ENCODE results near the gene DAAM1.

DAAM1 gene

DNA sequence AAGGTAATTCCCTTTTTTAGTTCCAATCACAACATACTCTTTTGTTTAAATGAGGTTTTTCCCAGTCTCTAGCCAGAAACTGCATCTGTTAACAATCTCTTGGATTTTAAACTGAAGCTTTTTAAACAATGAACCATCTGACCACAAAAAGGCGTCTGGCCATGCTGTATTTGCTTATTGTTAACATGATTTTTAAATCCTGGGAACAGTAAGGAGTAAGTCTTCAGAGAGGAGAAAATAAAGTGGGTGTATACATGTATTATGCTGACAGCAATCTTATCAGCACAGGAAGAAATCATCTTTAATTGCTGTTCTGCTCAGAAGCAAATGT lies 106.2 kb downstream of the DAAM1 start:
- DNase-seq = no peak

DNA sequence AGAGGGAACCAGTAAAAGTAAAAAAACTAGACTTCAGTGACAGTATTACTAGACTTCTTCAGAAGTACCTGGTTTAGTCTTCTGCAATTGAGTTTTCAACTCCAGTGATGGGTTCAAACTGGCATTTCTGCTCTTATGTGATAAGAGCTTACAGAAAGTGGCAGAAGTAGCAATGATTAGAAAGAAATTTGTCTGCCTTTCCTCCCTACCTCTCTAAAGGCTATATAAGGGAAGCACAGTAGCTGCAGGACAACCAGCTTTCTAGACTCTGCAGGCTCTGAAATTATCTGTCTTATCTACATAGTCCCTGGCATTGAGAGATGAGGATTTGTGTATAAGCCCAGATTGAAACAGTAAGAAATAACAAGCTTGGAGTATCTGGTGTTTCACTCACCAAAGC lies 107.5 kb downstream of the DAAM1 start:
- no peak for DNase-seq

DNA sequence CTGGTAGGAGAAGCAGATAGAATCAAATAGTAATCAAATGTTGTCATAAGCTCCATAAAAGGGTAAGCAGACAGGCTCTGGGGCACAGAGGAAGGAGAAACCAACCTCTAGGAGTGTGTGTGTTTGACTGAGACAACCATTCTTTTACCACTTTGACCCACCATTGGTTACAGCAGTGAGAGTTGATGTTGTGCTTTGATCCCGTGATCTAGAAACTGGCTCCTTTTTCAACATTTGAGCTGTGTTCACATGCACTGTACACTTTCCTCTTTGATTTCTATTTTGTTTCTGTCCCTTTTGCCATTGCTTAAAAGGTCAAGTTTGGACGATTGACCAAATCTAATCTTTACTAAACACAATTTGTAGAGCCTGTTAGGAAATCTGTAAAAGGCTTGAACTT lies 108.0 kb downstream of the DAAM1 start:
- no peak for DNase-seq

DNA sequence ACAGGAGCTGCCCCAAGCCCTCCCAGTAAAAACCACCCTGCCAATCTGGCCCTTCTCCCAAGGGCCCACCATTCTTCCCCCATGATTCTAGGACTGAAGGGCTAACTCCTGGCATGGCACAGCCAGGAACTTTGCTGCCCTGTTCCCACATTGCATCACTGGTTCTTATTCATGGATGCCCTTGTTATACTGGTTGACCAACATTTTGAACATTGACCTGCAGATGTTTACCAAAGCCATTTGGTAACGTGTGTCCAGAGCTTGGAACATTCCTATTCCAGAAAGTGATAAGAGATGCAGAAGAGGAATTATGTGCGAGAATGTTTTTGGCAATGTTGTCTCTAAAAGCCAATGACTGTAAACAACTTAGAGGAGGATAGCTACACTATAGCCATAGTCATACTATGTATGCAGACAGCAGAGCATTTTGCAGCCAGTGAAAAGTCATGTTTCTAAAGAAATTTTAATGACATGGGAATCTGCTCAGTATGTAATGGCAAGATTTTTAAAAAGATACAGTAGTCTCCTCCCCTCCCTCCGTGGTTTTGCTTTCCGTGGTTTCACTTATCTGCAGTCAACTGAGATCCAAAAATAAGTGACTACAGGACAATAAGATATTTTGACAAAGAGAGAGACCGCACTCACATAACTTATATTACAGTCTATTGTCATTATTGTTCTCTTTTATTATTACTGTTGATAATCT lies 108.8 kb downstream of the DAAM1 start:
- DNase-seq = no peak

DNA sequence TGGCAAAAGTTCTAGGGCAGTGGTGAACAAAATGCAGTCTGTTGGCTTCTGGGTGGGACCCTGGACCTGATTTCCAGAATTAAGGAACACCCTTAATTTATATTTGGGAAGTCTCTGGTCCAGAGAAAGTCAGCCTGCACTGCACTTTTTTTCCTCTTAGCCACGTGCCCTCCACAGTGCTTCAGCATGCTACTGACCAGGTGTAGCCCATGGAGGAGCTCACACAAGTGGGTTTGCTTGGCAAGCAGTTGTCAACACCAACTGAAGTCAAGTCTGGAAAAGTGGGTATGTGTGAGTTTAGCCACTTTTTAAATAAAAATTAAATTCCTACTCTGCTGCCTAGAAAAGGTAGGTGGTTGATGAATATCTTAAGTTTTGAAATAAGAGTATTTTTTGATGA lies 111.3 kb downstream of the DAAM1 start:
- no peak for DNase-seq

DNA sequence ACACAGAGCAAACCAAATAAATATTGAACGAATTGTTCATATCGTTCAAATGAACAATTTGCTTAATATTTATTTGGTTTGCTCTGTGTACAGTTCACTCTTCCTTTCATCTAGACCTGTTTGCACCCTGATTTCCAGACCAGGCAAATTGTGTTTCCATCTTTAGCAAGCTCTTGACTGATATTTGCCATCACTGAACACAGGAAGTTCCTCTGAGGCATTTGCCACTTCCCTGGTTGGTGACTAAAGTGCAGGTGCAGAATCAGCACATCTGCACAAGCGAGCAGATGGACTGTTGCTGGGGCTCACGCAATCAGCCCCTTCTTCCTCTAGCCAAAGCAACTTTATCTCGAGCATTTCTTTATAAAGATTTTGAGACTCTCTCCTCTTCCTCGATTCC lies 112.9 kb downstream of the DAAM1 start:
- peak; percentile 67 for DNase-seq

DNA sequence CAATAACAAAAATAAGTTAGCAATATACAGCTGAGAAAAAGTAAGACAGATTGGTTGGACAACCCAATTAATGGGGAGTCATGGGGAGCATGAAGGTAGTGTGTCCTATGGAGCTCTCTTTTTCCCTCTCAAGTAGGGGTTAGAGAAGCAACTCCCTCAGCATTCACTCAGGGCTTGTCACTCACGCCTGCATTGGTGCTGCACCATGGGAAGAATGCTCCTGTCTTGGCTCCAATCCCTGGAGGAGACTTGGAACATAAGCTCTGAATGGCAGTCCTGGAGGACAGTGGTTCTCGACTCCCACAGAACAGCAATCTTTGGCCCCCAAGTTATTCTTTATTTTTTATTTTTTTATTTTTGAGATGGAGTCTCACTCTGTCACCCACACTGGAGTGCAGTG lies 113.8 kb downstream of the DAAM1 start:
- no peak for DNase-seq

DNA sequence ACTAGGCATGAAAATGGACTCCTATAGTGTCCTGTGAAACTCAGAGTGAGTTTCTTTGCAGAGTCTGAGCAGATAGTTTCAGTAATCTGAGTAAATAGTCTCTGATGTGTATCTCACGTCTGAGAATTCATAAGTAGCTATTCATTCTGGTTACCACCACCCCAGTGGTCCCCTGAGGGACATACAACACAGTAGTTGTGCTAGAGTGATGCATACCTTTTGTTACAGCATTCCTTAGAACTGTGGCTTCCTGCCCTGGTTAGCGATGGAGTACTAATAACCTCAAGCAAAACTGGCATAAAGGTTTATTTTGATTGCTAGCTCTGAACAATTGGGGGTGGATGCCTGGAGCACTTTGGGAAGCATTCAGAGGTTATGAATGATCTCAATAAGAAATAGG lies 114.7 kb downstream of the DAAM1 start:
- no peak for DNase-seq

DNA sequence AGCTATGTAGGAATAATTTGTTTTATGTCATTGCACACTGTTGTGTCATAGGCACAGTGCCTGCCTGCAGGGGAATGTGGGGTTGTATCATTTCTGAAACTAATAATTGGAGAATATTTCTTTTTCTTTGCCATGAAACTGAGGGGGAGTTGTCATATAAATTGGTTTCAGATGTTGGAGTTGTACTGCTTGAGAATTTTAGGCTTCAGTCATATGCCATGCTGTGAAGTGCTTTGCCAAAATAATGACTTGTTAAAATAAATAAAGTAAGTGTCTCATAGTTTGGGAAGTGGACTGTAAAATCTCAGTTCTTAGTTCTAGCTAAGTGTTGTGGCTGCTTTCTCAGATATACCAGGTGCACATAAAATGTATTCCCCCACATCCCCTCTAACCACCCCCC lies 116.8 kb downstream of the DAAM1 start:
- DNase-seq = no peak

DNA sequence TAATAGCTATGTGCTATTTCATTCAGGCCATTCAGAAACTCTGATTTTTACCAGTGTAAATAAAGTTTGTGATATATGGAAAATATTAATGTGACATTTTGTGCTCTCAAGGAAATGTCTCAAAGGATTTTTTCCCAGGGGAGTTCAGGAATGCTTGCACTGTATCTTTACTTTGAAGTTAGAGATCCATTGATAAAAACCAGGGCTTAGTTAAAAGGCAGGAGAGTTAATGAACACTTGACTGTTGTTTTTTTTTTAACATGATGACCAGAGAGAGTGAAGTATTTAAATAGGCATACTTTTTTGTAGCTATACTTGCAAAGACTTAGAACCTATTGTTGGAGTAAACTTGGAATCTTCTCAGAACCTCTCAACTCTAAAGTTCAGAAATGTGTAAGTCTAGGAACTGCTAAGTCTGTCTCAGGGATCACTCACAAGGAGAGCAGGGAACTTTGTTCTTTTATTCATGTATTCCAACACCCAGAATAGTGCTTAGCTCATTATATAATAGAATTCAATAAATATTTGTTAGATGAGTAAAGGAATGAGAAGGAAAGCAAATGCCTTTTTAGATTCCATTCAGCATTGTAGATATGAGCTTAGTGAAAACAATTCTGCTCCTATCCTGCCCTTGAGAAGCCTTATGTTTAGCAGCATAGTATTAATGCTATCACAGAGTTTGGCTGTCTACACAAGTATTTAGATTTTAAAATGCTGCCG lies 117.5 kb downstream of the DAAM1 start:
- DNase-seq = no peak

DNA sequence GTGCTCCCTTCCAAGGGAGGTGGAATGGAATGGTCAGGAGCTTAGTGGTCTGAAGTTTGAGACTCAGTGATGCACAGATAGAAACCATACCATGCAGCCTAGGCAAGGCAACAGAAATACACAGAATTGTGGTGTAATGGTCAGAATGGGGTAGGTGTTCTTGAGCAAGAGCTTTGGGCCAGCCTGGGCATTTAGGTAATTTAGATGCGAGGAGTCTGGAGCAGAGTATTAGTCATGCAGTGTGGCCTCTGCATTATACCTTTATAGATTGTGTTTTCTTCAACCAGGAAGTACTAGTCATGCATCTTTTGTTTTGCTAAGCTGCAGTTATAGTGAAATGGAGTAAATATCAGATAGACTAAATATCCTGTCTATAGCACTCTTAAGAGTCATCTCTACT lies 118.3 kb downstream of the DAAM1 start:
- no peak for DNase-seq

DNA sequence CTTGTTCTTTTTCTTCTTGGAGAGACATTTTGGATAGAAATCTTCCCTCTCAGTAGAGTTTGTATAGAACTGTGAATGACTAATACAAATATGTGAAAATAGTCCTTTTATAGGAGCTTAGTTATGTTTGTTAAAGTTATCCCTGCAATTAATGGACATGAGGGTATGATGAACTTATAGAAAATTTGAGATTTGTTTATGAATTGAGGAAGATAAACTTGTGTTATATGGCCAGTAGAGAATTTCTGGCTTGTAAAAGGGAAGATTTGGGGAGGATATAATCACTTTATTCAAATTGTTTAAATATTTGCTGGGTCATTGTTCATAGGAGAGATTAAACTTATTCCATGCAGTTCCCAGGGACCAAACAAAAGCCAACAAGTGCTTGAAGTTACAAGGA lies 119.6 kb downstream of the DAAM1 start:
- DNase-seq = no peak

DNA sequence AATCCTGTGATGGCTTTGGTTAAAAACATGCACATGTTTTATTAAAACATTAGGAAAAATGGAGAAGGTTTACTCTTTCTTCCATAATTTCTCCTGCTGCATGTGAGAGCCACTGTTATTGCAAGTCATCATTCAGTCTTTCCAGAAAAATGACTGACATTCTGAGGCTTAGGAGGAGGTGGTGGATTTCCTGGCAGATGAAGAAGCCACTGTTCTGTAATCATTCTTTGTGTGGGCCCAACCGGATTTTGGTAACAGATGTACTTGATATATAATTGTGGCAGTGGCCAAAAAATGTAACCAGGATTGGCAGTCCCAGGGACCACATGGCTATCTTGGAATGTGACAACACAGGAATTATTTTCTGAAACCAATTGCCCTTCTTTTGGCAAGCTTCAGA lies 120.2 kb downstream of the DAAM1 start:
- no peak for DNase-seq

DNA sequence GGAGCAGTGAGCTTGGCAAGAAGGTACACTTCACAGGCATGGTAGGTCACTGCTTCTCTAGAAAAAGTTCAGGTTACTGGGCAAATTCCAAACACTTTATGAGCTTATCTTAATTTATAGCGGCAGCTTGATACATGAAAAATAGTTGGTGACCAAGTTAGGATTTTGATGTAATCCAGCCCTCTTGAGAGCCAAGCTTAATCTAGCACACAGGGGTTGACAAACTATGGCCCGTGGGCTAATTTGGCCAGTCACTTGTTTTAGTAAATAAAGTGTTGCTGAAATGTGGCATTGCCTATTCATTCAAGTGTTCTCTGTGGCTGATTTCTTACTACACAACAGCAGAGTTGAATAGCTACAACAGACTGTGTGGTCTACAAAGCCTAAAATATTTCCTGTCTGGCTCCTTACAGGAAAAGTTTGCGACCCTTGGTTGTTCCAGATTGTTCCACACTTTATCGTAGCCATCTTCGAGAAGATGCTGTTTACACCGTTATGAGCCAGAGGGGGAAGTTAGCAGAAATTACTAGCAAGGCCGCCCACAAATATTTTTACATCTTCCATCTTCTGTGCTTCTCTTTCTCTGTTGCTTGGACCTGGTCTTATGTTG lies 120.9 kb downstream of the DAAM1 start:
- DNase-seq = no peak

DNA sequence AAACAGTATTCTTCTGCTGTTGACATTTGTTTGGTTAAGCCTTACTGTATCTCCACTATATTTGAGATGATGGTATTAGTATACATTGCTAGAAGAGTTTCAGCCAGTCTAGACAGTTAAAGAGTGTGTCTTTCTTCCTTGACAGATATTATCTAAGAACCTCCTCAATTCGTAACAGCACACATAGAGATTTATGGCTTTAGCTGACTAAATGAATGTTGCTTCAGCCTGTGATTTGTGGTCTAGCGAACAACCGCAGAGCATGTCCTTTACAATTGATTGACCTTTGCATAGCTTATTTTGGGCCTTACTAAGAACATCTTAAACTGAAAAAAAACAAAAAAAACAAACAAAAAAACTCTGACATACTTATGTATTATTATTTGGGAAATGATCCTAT lies 122.2 kb downstream of the DAAM1 start:
- DNase-seq = peak; percentile 14

DNA sequence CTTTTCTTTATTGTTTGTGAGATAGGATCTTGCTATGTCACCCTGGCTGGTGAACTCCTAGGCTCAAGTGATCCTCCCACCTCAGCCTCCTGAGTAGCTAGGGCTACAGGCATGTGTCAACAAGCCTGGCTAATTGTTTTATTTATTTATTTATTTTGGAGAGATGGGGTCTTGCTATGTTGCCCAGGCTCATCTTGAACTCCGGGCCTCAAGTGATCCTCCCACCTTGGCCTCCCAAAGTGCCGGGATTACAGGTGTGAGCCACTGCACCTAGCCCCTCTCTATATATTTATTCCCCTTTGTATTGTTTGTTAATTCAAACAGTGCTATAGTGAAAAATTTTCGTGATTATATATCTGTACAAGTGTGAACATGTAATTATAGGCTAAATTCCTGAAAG lies 123.3 kb downstream of the DAAM1 start:
- no peak for DNase-seq

DNA sequence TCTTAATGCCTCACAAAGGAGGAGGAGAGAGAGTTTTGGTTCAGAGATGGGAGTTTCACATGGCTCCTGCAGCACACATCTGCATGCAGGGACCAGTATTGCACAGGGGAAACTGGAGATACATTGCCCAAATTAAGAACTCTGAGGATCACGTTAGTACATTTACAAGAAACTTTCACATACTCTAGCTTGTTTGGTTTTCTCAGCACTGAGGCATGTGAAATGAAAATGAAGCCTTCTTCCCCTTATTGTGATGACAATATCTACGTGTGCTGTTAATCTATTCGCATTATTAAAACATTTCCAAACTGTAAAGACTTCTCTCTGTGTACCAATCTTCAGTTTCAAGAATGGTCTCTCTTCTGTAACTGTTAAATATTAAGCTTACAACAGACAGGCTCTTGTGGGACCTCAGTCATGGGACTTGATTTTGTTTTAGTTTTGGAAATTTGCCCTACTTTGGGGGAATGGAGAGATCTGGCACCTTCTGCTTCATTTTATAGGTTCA lies 124.7 kb downstream of the DAAM1 start:
- no peak for DNase-seq

DNA sequence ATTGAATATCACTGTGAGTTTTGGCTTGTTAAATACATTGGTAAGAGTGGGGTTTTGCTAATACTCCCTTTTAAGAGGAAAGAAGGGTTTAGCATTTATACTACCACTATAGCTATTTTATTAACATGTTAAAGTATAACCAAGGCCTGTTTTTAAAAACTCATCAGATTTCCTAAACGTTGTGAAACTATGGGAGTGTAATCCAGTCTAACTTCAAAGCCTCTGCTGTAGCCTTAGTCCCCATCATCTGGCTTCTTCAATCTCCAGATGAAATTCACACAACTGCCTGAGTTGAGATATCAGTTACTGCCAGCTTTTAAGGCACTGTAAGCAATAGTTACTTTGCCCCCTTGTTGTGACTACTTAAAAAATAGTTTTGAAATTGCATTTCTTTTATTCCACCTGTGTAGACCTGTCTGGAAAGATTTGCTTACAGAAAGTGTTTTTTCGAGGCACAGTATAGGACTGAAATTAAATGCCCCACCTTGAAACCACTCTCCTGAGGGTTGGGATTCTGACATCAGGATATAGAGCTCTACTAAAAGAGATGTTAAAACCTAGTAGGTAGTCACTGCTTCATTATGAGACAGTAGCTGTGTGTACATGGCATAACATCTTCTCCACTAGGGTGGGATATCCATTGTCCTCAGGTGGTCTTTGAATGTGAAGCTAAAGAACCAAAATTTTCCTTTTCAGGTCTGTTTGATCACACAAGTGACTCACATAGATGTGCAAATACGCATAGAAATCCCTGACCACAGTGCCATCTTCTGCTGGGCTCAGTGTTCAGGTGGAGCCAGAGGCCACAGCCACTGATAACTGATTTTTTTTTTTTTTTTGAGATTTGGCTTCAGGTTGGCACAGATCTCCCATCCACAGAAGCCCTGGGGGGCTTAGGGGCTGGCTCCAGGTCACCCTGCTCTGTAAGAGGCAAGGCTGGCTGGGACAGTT lies 125.5 kb downstream of the DAAM1 start:
- no peak for DNase-seq

DNA sequence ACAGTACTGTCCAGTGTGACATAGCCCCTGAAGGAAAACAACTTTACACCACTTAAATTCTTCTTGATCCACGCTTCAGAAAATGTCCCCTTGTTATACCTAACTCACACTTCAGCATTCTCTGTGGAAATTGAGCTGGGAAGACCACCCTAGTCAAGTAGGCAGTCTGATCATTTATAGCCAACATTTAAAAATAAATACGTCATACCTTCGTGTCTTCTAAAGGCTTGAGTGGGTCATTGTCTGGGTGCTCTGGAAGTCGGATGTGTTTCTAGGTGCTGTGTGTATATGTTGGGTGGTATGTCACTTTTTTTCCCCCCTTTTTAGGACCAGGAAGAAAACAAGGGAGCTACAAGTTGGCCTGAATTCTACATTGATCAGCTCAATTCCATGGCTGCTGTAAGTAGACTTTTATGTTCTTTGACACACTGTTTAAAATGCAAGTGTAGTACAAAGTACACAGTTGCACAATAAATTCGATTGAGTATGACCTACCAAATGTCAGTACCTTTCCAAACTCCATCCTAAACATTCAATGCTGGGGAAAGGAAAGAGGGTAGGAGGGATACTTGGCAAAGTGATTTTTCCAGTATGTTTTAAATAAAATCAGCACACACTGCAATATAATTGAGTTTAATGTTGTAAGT lies 126.6 kb downstream of the DAAM1 start:
- no peak for DNase-seq

DNA sequence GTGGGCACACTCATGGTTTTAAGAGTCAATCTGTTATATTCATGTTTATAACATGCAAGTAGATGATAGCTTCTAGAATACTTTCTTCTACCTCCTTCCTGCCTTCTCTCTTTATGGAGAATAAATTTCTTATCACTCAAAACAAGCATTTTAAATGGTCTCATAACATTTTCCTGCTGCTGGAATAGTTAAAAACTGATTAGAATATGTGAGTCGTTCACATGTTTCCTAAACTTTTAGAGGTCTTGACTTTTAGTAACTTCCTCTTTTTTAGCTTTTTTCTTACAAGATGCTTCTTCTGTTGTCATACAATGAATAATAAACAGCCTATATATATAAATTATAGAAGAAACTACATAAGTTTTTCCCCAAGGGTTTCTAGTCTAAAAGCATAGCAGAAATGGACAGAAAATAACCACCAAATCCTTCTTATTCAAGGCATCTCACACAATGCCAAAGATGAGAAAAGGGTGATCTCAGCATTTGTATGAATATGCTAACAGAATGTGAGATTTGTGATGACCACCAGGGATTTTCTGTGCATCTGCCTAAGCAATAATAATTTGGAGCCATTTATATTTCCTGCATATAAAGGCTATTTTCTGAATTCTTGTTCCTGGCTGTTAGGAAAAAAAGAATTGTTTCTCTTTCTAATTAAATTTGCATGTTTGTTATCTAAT lies 127.8 kb downstream of the DAAM1 start:
- DNase-seq = no peak

DNA sequence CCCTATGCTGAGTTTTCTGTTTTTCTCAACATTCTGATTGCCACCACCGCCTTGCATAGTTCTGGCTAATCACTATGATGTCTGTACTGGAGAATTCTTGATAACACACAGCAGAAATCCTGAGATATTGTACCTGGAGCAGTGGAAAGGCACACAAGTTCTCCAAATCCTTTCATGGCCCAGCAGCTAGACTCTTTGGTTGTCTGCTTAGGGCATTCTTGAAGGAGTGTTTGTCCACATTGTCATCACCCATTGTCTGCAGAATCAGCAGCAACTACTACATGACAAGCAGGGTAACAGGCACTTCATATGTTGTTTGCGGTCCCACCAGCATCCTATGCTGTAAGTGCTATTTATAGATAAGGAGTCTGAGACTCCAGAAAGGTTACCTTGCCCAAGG lies 128.9 kb downstream of the DAAM1 start:
- DNase-seq = no peak
